GM19397 (cell line): ENCODE data around the gene KCND2.
"Not testable (repeated sequence)": the region's sequence is repeated elsewhere in the genome, so short reads cannot be mapped to it uniquely, and the experiment has no call there.

Experiments
- ATAC-seq: cut with Tn5 transposase; IDR thresholded peaks from one replicate; pipeline ENCODE4 v1.9.1; 2021; ENCODE audit warnings: mild to moderate bottlenecking, moderate library complexity; ENCODE audit not compliant: unreplicated experiment

Gene KCND2

DNA sequence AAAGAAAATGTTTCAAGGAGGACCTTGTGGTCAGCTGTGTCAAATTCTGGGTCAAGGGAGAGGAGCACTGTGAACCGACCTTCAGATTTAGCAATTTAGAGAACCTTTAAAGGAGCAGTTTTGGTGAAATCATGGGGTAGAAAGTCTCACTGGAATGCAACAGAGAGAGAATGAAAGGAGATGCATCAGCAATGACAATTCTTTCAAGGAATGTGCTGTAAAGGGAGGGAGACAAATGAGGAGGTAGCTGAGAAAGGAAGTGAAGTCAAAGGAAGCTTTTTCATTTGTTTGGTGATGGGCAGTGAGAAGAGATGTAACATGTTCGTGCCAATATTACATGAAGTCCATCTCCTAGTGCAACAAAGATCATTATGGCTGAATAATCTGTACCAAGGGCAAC lies 418.9 kb downstream of the KCND2 start:
- no peak for ATAC-seq

GRCh38 chr7:120695848-120696247 lies 422.9 kb downstream of the KCND2 start:
- no peak for ATAC-seq

DNA sequence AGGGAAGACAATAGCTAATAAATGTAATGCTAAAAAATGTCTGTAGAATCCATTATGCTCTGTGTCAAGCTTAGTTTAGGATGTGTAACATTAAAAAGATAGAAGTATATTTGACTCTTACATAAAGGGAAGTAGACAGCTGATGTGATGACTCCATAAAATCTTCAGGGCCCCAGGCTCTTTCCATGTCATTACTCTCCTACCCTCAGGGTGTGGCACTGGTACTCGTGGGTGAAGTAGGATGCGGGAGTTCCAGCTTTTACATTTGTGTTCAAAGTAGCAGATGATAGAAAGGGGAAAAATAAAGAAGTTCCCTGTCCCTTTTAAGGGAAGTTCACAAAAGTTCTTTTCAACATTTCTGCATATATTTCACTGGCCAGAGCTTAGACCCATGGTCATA lies 427.8 kb downstream of the KCND2 start:
- ATAC-seq, result no peak

DNA sequence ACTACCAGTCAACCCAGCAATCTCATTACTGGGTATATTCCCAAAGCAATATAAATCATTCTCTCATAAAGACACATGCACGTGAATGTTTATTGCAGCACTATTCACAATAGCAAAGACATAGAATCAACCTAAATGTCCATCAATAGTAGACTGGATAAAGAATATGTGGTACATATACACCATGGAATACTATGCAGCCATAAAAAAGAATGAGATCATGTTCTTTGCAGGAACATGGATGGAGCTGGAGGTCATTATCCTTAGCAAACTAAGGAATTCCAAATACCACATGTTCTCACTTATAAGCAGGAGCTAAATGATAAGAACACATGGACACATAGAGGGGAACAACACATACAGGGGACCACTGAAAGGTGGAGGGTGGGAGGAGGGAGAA lies 429.4 kb downstream of the KCND2 start:
- ATAC-seq, result not testable (repeated sequence)

- ATAC-seq, result no peak
Measured at GRCh38 chr7:120703585-120704240, 430.7 kb downstream of the KCND2 start.

DNA sequence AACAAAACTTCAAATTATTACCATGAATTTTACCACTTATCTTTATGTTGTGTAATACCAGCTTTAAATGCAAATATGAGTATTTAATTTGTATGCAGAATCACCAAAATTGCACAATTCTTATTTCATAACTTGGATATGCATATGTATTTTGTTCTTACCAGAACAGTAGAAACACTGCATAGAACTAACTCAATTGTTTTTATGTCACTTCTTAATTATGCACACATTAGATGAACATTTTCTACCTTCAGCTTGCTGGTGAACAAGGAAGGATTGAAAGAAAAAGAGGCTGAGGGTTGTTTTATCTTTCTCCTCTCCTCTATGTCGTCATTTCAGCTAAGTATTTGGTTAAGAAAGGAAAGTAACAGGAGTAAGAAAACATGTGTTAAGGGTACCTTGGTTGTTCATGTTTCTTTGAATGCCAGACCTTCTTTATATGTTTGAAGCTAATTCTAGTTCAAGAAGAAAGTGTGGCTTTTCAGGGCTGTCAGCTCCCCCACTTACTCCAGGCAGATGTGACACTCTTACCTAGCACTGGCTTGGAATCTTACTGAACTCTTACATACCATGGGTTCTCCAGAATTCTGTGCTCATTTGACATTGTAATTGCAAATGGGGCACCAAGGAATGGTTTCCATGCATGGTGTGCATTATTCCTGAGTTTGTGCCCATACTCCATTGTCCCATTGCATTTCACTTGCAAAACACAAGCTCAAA lies 436.4 kb downstream of the KCND2 start:
- ATAC-seq, result no peak

DNA sequence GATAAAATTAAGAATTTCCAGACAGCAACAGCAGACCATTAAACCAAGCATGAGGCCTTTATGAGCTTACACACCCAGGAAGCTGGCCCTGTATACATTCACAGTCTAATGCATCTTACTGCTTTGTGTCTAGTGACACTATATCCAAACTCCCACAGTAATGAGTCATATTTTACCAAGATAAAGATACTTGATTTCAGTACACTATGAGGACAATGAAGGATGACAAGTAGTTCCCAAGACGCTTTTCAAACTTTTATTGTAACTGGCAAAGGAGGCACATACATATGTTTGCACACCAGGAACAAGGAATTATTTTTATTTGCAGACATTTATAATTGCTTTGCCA lies 437.0 kb downstream of the KCND2 start:
- ATAC-seq, result no peak

DNA sequence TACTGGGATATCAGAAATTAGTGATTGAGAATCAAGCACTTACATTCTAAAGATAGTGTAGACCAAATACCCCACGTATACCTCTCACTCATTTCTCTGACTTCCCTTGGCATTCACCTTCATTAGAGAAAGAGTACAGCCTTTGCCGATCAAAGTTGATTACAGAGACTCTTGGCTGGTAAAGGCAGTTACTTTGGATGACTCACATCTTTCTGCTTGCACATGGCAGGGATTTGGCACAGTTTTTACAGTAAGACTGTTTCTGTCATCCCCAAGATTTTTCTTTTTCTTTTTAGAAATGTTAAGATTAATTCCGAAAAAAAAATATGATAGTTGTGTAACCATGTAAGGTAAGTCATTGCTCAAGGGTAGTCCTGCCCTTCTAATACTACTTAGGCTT lies 442.0 kb downstream of the KCND2 start:
- no peak for ATAC-seq

GRCh38 chr7:120716307-120716706 lies 443.3 kb downstream of the KCND2 start:
- ATAC-seq, result no peak

- no peak for ATAC-seq
Measured at GRCh38 chr7:120717166-120717565, 444.2 kb downstream of the KCND2 start.

DNA sequence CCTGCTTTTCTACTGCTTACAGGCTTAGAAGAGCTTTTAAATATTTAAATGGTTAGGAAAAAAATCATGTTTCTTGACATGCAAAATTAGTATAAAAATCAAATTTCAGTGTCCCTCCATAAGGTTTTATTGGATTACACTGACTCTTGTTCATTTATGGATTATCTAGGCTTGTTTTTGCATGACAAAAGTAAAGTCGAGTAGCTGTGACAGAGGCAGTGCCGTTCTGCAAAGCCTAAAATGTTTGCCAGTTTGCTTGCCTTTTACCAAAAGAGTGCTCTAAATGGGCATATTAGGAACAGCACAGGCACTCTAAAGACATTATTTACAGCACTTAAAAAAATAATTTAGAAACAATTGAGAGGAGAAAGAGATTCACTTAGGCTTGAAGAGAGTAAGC lies 445.4 kb downstream of the KCND2 start:
- no peak for ATAC-seq

- ATAC-seq, result no peak
Measured at GRCh38 chr7:120720317-120720716, 447.3 kb downstream of the KCND2 start.

DNA sequence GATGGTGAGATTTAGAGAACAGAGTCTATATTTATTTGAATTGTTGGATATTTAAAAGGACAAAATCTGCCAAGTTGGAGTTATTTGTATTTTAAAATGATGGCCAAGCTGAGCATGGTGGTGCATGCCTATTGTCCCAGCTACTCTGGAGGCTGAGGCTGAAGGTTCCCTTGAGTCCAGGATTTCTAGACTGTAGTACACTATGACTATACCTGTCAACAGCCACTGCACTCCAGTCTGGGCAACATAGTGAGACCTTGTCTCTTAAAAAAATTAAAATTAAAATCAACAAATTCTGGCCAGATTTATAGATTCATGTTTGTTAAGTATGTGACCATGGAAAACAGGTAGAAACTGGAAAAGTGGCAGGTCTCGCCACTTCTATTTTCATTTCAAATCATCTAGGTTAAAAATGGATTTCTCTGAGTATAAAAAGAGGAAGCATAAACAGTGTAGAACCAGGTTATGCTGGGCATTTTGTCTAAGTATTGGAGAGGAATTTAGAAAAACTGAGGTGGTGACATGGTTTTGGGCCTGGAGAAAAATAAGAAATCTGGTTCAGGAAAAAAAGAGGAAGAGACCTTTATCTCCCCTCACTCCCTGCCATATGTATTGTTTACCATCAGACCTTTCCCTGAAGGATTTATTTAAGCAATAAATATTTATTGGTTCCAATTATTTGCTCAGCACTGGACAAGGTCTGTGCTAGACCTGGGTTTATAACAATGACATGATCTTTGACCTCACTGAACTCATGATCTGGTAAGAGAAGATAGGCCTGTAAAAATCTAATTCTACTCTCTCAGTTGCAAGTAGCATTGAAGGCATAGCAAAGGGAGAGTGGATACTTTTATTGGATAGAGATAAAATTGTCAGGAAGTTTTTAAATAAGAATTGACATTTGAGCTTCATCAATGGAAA lies 450.8 kb downstream of the KCND2 start:
- ATAC-seq, result no peak

- ATAC-seq, result no peak
Measured at GRCh38 chr7:120724448-120724847, 451.5 kb downstream of the KCND2 start.

GRCh38 chr7:120724955-120725354 lies 452.0 kb downstream of the KCND2 start:
- no peak for ATAC-seq

DNA sequence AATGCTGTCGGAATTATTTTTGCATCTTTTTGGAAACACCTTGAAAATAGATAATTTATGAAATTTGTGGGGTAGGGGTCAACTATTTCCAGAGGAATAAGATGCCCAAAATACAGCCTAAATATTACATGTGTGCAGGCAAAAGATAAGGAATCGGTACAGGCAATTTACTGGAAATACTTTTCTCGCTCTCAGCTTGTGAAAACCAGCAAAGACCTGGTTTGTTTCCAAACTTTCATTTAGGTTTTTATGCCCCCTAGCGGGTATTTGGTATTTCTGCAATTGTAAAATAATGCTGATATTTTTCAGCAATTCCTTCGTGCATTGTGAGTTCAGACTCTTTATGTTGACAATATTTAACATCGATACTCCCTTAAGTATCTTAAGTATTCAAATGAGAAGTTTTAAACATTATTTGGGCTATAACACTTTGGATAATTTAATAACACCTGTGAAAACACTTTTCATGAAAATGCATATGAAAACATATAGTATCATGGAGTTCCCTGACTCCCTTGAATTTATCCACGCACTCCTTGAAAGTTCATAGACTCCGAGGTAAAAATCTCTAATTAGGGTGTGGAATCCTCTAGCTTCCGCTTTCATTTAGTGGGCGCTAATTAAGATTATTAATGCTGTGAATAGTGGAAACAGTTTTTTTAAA lies 452.5 kb downstream of the KCND2 start:
- ATAC-seq, result no peak

DNA sequence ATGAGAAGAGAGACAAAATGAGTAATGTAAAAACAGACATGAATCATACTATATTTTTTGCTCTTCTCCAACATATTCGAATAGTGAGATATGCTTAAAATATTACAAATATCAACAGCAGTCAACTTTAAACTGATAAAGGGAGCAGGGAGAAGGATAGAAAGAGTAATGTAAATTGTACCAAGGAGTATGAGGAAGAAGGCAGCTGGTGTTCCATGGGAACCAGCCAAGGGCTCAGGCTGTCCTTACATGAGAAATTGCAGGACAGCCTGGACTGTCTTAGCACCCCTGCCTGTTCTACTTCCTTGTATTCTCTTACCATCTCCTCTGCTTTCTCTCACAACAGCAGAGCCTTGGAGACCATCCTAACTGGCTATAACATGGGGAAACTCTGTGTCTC lies 456.3 kb downstream of the KCND2 start:
- no peak for ATAC-seq

DNA sequence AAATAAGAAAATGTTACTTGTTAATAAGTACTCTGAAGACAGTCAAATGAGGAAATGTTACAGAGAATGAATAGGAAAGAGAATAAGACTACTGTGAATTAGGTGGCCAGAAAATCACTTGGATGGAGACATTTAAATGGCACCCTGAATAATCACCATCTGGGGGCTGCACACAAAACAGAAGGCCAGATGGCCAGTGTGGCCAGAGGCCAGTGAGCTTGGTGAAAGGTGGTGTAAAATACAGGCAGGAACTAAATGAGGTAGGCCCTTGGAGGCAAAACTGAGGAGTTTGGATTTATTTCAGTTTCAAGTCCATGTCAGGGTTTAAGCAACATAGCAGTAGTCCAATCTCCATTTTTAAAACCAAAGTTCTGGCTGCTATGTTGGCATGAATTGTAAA lies 458.3 kb downstream of the KCND2 start:
- no peak for ATAC-seq

- no peak for ATAC-seq
Measured at GRCh38 chr7:120732256-120732655, 459.3 kb downstream of the KCND2 start.

- ATAC-seq, result no peak
Measured at GRCh38 chr7:120733143-120733542, 460.2 kb downstream of the KCND2 start.

- no peak for ATAC-seq
Measured at GRCh38 chr7:120733835-120734234, 460.9 kb downstream of the KCND2 start.
